Liver (tissue), 3 donors: ENCODE measurements around the gene UNC5B.

ENCODE experiments used
- ATF3 ChIP-seq: IDR thresholded peaks from 2 replicates; pipeline ENCODE4 v1.6.1; 2016; ENCODE audit warnings: antibody characterized with exemption
- GABPA ChIP-seq, 2 donors: IDR thresholded peaks in 1 of 2; conservative IDR thresholded peaks in 1 of 2; 2 replicates each; pipeline ENCODE4 v1.6.1; 2016; ENCODE audit warnings: antibody characterized with exemption in 2 of 2, mild to moderate bottlenecking in 1 of 2, moderate library complexity in 1 of 2
- REST ChIP-seq: IDR thresholded peaks from 2 replicates; pipeline ENCODE4 v1.6.1; 2016; ENCODE audit warnings: antibody characterized with exemption, mild to moderate bottlenecking
- TAF1 ChIP-seq: conservative IDR thresholded peaks from 2 replicates; pipeline ENCODE4 v1.6.1; 2016; ENCODE audit warnings: antibody characterized with exemption, mild to moderate bottlenecking
- YY1 ChIP-seq: IDR thresholded peaks from 2 replicates; pipeline ENCODE4 v1.6.1; 2016; ENCODE audit warnings: antibody characterized with exemption, mild to moderate bottlenecking
- ZBTB33 ChIP-seq: IDR thresholded peaks from 2 replicates; pipeline ENCODE4 v1.6.1; 2016; ENCODE audit warnings: antibody characterized with exemption
- TF ChIP-seq, protein P1 (sequence below): fragments of 150-350 bp; IDR thresholded peaks from 2 replicates; pipeline ENCODE4 v1.5.1; 2017; ENCODE audit warnings: improper control_type of control experiment, low read depth, low read length; ENCODE audit not compliant: missing input control
- donor health status: healthy.
- donor health status: healthy.

GRCh38 chr10:71314694-71315225 is 102.4 kb downstream of the UNC5B start:
- TF ChIP-seq REST: no peak
- TF ChIP-seq, protein P1, sequence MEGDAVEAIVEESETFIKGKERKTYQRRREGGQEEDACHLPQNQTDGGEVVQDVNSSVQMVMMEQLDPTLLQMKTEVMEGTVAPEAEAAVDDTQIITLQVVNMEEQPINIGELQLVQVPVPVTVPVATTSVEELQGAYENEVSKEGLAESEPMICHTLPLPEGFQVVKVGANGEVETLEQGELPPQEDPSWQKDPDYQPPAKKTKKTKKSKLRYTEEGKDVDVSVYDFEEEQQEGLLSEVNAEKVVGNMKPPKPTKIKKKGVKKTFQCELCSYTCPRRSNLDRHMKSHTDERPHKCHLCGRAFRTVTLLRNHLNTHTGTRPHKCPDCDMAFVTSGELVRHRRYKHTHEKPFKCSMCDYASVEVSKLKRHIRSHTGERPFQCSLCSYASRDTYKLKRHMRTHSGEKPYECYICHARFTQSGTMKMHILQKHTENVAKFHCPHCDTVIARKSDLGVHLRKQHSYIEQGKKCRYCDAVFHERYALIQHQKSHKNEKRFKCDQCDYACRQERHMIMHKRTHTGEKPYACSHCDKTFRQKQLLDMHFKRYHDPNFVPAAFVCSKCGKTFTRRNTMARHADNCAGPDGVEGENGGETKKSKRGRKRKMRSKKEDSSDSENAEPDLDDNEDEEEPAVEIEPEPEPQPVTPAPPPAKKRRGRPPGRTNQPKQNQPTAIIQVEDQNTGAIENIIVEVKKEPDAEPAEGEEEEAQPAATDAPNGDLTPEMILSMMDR: no peak
- no peak for TF ChIP-seq YY1
- TF ChIP-seq ATF3: no peak
- TF ChIP-seq ZBTB33: no peak
- TF ChIP-seq TAF1: no peak
- TF ChIP-seq GABPA (IDR thresholded peaks at IDR 0.05 in 1 of 2, conservative IDR thresholded peaks at IDR 0.05 in 1 of 2): no peak
